RPMI8226 (cell line): ENCODE measurements around the gene MYH9.

ENCODE experiments used
- DNase-seq: peaks from one replicate; pipeline ENCODE4 v3.0.0-alpha.2; 2015

The MYH9 gene

GRCh38 chr22:36239401-36240171, 148.2 kb downstream of the MYH9 start, which contains the start of gene APOL2:
Gene APOL2, minus strand, starts transcription at chr22:36239527. Its CDS starts 6,365 bp downstream, at chr22:36233162.
- DNase-seq = peak; percentile 96

GRCh38 chr22:36239150-36239400, 148.7 kb downstream of the MYH9 start:
- peak; percentile 18 for DNase-seq

- DNase-seq = peak; percentile 64
Observed at GRCh38 chr22:36238373-36239149, 149.2 kb downstream of the MYH9 start.

GRCh38 chr22:36237462-36238372, 150.1 kb downstream of the MYH9 start:
- peak; percentile 81 for DNase-seq

GRCh38 chr22:36236388-36237319, 151.1 kb downstream of the MYH9 start:
- no peak for DNase-seq

GRCh38 chr22:36235585-36235984, 152.2 kb downstream of the MYH9 start:
- no peak for DNase-seq

GRCh38 chr22:36234919-36235318, 152.8 kb downstream of the MYH9 start:
- DNase-seq = peak; percentile 29

- no peak for DNase-seq
Observed at GRCh38 chr22:36234213-36234612, 153.6 kb downstream of the MYH9 start.

- DNase-seq = no peak
Observed at GRCh38 chr22:36233796-36234195, 154.0 kb downstream of the MYH9 start.

- DNase-seq = no peak
Observed at GRCh38 chr22:36232715-36233401, 154.9 kb downstream of the MYH9 start.
